ENCODE measurements around the gene ATP6V1F.

Gene ATP6V1F

DNA sequence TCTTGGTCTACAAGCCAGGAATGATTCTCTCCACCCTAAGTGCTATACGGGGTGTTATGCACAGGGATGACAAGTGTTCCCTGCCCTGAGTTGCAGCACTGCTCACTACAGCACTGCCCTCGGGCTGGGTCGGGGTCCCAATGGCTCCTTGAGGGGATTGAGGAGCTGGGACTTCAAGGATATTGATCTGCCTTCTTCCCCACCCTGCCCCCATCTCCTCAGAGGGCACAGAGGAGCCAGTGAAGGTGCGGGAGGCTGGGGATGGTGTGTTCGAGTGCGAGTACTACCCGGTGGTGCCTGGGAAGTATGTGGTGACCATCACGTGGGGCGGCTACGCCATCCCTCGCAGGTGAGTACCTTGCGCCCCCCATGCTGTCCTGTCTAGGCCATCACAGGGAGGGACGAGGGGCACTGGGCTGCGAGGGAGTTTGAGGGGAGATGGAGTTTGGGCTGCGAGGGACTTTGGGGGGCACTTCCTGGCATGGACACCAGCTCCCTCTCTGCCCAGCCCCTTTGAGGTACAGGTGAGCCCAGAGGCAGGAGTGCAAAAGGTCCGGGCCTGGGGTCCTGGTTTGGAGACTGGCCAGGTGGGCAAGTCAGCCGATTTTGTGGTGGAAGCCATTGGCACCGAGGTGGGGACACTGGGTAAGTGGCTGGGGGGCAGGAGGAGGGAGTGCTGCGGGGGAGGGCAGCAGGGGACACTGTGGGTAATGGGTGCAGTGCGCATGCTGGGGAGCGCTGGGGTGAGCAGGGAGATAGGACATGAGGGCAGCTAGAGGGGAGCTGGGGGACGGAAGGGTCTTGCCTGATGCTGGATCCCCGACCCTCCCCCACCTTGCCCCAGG is 22.1 kb upstream of the ATP6V1F start:
- no peak for TF ChIP-seq CTCF (conservative IDR thresholded peaks at IDR 0.05; ENCODE audit: low read depth, low read length)
- no peak for DNase-seq (ENCODE audit: low read depth)
- H3K4me3 ChIP-seq (ENCODE audit: low read length): no peak overlapping the region

DNA sequence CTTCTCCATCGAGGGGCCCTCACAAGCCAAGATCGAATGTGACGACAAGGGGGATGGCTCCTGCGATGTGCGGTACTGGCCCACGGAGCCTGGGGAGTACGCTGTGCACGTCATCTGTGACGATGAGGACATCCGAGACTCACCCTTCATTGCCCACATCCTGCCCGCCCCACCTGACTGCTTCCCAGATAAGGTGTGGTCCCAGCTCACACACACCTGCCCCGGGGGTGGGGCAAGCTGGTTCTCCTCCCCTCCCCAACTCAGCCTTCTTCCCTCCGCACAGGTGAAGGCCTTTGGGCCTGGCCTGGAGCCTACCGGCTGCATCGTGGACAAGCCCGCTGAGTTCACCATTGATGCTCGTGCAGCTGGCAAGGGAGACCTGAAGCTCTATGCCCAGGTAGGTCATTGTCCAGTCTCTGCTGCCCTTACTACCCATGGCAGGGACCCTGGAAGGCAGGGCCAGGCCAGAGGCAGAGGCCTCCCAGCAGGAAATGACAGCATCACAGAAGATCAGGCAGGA is 21.4 kb upstream of the ATP6V1F start:
- no peak for TF ChIP-seq CTCF (conservative IDR thresholded peaks at IDR 0.05; ENCODE audit: low read depth, low read length)
- no peak for DNase-seq (ENCODE audit: low read depth)
- H3K4me3 ChIP-seq (ENCODE audit: low read length): no peak overlapping the region

- H3K4me3 ChIP-seq (ENCODE audit: low read length): no peak overlapping the region
- DNase-seq (ENCODE audit: low read depth): no peak
Observed at GRCh38 chr7:128841921-128842673, 20.6 kb upstream of the ATP6V1F start.

DNA sequence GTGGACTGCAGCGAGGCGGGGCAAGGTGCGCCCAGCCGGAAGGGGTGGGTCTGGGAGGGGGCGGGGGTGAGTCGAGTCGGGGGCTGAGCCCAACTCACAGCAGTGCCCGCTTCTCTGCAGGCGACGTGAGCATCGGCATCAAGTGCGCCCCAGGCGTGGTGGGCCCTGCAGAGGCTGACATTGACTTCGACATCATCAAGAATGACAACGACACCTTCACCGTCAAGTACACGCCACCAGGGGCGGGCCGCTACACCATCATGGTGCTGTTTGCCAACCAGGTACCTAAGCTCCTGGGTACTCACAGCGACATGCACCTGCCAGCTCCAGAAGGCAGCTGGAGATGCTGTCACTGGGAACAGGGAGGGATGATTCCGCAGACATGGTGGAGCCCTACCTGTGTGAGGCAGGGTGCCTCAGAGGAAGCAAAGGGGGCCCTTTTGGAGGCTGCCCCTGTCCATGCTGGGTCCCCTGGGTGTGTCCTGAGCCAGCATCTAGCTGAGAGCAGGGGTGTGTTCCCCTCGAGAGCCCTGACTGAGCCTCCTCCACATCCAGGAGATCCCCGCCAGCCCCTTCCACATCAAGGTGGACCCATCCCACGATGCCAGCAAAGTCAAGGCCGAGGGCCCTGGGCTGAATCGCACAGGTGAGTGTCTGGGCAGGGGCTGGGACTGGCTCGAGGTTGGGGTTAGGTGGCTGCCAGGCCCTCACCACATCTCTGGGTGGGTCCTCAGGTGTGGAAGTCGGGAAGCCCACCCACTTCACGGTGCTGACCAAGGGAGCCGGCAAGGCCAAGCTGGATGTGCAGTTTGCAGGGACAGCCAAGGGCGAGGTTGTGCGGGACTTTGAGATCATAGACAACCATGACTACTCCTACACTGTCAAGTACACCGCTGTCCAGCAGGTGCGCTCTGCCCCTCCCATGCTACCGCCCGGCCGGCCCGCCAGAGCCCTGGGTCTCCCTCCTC is 19.7 kb upstream of the ATP6V1F start:
- H3K4me3 ChIP-seq (ENCODE audit: low read length): no peak overlapping the region
- no peak for TF ChIP-seq CTCF (conservative IDR thresholded peaks at IDR 0.05; ENCODE audit: low read depth, low read length)
- no peak for DNase-seq (ENCODE audit: low read depth)

More at GRCh38 chr7:128841921-128842673, 20.6 kb upstream of the ATP6V1F start:
- TF ChIP-seq CTCF (conservative IDR thresholded peaks at IDR 0.05; ENCODE audit: low read depth, low read length): peak; percentile 71

GRCh38 chr7:128843938-128844621 is 18.6 kb upstream of the ATP6V1F start:
- DNase-seq (ENCODE audit: low read depth): no peak
- TF ChIP-seq CTCF (conservative IDR thresholded peaks at IDR 0.05; ENCODE audit: low read depth, low read length): no peak
- H3K4me3 ChIP-seq (ENCODE audit: low read length): no peak overlapping the region

- TF ChIP-seq CTCF (conservative IDR thresholded peaks at IDR 0.05; ENCODE audit: low read depth, low read length): no peak
- no peak overlapping the region for H3K4me3 ChIP-seq (ENCODE audit: low read length)
Observed at GRCh38 chr7:128844777-128845311, 17.8 kb upstream of the ATP6V1F start.

More at GRCh38 chr7:128844777-128845311, 17.8 kb upstream of the ATP6V1F start:
- no peak for DNase-seq (ENCODE audit: low read depth)
